Measurements from ENCODE around the gene ALKBH5.

The ALKBH5 gene

DNA sequence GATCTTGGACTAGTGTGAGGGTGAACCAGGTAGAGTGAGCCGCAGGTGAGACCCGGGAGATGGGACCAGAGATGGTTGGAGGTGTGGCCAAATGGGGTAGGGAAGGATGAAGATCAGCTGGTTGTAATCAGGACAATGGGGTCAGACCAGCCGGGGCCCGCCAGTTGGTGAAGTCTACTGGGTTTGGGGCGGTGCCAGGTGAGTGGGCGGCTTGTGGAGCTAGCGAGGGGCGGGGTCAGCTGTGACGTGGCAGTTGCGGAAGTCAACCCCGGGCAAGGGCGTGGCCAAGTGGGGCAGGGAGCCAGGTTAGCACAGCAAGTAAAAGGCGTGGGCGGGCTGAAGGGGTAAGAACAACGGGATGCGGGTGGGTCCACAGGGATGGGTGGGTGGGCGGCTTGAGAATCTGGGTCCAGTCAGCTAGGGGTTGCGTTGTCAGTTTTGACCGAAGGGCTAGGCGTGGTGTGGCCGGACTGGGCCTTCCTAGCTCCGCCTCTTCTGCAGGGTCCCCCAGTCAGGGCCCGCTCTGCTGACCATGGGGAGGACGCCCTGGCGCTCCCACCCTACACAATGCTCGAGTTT, 25.5 kb upstream of the ALKBH5 start:
- no peak for DNase-seq

- no peak for DNase-seq
Observed at GRCh38 chr17:18159551-18160120, 24.0 kb upstream of the ALKBH5 start.

- DNase-seq, result no peak
Observed at GRCh38 chr17:18160128-18160856, 23.3 kb upstream of the ALKBH5 start.

DNA sequence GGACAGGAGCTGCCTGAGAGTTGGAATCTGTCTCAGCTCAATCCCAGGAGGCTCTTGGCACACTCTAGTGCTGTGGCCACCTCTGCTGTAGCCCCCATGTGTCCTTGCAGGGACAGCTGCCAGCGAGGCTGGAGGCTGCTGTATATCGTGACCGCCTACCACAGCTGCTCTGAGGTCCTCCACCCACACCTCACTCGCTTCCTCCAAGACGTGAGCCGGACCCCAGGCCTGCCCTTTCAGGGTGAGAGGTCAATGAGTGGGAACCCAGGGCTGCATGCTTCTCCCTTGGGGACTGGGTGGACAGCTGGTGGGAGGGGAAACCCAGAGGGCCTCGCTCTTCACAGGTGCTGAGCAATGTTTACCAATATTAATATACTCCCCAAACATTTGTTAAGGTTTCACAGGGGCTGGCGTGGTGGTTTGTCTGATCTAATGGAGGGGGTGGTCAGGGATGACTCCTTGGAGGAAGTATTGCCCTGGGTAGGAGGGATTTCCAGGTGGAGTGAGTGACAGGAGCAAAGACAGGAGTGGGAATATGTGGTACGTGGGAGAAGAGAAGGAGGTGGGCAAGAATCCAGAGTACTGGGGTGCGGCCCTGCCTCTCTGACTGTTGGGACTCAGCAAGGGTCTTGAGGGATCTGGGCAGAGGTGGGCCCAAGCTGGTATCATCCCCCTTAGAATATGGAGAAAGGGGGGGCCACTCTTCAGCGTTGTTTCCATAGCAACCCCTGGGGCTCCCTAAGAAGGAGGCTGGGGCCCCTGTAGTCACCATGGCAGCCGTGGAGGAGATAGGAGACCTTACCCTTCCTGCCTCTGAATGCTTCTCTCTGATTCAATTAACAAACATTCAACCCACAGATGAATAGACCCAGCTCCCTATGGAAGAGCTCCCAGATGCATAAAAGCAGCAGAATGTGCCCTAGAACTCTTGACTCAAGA, 22.2 kb upstream of the ALKBH5 start:
- no peak for DNase-seq

DNA sequence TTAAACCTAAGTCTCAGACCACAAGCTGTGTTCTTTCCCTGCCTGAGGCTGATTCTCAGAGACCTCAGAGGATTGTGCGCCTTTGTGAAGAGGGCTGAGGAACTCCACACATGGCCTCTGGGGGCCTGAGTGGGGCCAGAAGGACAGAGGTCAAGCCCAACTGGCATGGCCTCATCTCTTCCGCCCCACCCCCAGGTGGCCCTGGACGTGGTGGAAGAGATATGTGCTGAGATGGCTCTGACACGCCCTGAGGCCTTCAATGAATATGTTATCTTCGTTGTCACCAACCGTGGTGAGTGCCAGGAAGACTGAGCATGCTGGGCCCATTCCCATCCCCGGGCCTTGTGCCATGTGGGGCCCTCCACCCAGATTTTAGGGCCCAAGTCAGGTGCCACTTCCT, 20.1 kb upstream of the ALKBH5 start:
- no peak for DNase-seq

DNA sequence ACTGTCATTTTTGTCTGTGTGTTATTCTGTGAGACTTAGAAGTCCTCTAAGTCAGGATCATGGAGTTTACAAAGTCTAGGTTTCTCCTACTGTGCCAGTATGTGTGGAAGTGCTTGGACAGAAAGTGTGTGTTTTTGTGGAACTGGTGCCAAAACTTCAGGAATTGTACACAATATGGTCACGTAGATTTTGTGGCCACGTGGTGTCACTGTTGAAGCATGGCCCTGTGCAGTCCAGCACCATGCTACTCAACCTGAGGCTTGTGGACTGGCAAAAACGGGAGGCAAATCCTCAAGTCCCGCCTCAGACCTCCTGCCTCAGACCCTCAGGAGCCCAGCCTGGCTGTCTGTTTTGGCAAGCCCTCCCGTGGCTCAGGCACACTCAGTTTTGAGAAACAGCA, 16.7 kb upstream of the ALKBH5 start:
- no peak for DNase-seq

DNA sequence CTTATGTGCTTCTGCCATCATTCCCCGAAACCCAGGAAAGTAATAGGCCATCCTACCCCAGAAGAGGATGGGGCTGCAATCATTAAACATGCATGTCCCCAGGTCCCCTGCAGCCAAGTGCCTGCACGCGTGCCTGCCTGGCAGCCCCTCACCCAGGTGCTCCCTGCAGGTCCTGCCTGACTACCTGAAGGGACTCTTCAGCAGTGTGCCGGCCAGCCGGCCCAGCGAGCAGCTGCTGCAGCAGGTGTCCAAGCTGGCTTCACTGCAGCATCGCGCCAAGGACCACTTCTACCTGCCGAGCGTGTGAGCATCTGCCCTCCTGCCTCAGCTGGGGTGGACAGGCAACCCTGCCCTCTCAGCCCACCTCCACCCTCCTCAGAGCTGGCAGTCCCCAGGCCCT, 16.2 kb upstream of the ALKBH5 start:
- DNase-seq, result no peak

- DNase-seq, result no peak
Observed at GRCh38 chr17:18172531-18173278, 10.9 kb upstream of the ALKBH5 start.

DNA sequence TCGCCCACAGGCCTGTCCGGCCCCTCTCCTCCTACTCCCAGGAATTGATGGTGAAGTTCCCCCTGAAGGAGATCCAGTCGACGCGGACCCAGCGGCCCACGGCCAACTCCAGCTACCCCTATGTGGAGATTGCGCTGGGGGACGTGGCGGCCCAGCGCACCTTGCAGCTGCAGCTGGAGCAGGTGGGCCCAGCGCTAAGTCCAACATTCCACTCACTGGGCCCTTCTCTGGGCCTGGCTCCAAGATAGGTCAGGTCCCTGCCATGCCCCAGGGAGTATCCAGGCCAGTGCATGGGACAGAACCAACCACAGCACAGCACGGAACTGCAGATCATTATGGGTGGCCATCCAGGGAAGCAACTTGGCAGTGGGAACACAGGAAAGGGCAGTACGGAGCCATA, 9.9 kb upstream of the ALKBH5 start:
- DNase-seq, result no peak

GRCh38 chr17:18176176-18176575, 7.5 kb upstream of the ALKBH5 start:
- DNase-seq, result no peak

DNA sequence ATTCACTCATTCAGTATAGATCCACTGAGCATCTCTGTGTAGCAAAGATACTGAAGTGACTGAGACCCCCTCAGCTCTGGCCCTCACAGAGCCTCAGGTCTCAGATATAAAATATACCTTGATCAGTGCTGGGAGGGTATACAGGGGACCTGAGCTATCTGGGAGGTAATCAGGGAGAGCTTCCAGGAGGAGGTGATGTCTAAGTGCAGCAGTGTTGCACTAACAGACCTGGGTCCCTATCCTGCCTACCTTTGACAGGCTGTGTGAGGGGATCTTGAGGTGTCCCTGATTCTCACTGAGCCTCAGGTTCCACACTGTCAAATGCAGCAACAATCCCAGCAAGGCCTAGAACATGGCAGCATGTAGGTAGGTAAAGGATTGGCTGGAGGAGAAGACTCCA, 6.5 kb upstream of the ALKBH5 start:
- DNase-seq, result no peak

GRCh38 chr17:18177722-18178121, 5.9 kb upstream of the ALKBH5 start:
- no peak for DNase-seq

DNA sequence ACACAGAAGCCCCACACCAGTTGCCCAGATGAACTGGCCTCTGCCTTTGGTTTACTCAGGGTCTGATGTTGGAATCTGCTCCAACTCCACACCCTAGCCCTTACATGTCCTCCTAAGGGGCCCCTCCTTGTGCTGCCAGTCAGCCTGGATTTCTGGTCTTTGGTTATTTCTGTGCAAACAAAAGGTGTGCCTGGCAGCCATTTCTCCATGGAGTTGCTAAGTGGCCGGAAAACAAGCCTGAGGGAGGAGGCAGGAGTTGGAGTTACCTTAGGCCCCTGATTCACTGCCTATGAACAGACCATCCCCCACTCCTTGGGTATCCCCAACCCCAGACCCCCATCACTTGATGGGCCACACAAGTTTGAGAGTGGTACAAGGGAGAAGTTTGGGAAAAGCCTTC, 4.4 kb upstream of the ALKBH5 start:
- no peak for DNase-seq

DNA sequence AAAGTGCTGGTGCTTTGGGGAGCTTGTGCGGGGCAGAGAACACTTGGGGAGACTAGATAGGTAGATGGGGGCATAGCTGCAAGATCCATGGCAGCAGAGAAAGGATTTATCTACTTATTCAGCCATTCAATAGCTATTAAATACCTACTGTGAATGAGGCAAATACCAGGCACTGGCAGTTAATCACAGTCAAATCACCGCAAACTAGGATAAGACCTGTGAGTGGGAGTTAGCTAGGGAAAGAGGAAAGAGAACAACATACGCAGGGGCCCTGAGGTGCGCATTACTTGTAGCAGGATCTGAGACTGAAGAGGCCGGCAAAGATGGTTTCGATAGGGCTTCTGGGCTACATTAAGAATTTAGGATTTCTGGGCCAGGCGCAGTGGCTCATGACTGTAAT, 3.8 kb upstream of the ALKBH5 start:
- no peak for DNase-seq

GRCh38 chr17:18181358-18181757, 2.3 kb upstream of the ALKBH5 start:
- DNase-seq, result no peak

DNA sequence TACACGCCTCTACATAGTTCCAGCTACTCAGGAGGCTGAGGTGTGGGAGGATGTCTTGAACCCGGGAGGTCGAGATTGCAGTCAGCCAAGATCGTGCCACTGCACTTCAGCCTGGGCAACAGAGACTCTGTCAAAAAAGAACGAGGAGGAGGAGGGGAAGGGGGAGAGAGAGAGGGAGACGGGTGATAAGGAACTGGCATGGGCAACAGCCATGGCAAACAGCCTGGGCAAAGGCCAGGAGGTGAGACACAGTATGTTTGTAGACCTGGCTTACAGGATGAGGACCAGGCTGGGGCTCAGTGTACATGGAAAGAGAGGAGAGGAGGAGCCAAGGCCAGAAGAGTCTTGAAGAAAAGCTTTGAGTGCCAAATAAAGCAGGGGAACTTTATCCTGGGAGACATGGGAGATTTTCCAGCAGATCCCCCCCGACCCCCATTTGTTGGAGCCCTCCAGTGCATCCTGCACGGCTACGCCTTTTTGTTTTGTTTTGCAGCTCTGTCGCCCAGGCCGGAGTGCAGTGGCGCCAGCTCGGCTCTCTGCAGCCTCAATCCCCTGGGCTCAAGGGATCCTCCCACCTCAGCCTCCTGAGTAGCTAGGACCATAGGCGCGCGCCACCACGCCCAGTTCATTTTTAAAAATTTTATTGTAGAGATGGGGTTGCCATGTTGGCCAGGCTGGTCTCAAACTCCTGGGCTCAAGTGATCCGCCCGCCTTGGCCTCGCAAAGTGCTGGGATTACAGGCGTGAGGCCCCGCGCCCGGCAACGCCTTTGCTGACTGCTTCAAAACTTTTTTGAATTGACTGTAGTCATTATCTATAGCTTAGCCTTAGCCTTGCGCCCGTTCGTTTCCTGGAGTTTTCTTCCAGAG, 1.3 kb upstream of the ALKBH5 start:
- no peak for DNase-seq

GRCh38 chr17:18182978-18183333, 672 bp upstream of the ALKBH5 start:
- DNase-seq, result peak; percentile 64

- no peak for DNase-seq
Observed at GRCh38 chr17:18184143-18185031, 759 bp downstream of the ALKBH5 start.

GRCh38 chr17:18185391-18185790, 1.8 kb downstream of the ALKBH5 start:
- no peak for DNase-seq

GRCh38 chr17:18185832-18186626, 2.4 kb downstream of the ALKBH5 start:
- no peak for DNase-seq

Data from NK-92 treated with Interleukin-12 subunit alpha and Interleukin-12 subunit beta, amount 100 ng/mL, for 24 hours (cell line).